Stomach (tissue), 9 donors: Measurements from ENCODE around the gene TPI1. TPM values are rescaled to one million over a fixed set of nuclear protein-coding genes. Genes with fewer than 3 reads are reported as not detected.
"Not testable (repeated sequence)": the region's sequence is repeated elsewhere in the genome, so short reads cannot be mapped to it uniquely, and the experiment has no call there.

Experiments used
- DNase-seq, 2 donors: peaks; one replicate each; pipeline versions ENCODE4 v3.0.0 to v3.0.0-alpha.2; 2013 to 2019
- H3K27ac ChIP-seq, 5 donors: fragments of 200-600 bp in 4 of 5; sonication (generic) in 4 of 5; one replicate each; pipeline ENCODE4 v1.5.1; 2013 to 2019; ENCODE audit warnings: mild to moderate bottlenecking in 1 of 5, moderate library complexity in 1 of 5
- H3K27me3 ChIP-seq, 3 donors: fragments of 200-600 bp; sonication (generic); one replicate each; pipeline ENCODE4 v1.5.1; 2017 to 2019; ENCODE audit warnings: mixed run types in 1 of 3
- H3K36me3 ChIP-seq, 4 donors: fragments of 200-600 bp; sonication (generic); 1 replicate in 3 of 4; 2 replicates in 1 of 4; pipeline ENCODE4 v1.5.1; 2016 to 2019
- H3K4me1 ChIP-seq, 4 donors: fragments of 200-600 bp; sonication (generic); one replicate each; pipeline ENCODE4 v1.5.1; 2016 to 2019
- H3K4me3 ChIP-seq, 4 donors: fragments of 200-600 bp; sonication (generic) in 3 of 4; one replicate each; pipeline ENCODE4 v1.5.1; 2016 to 2019; ENCODE audit warnings: mild to moderate bottlenecking in 1 of 4
- H3K9me3 ChIP-seq, 4 donors: fragments of 200-600 bp; sonication (generic); one replicate each; pipeline ENCODE4 v1.5.1; 2016 to 2019
- CTCF ChIP-seq, 7 experiments: fragments of 450-650 bp in 4 of 7; fragments of 200-600 bp in 3 of 7; sonication (generic) in 3 of 7; IDR thresholded peaks; one replicate each; pipeline ENCODE4 v1.5.1; 2016 to 2019; ENCODE audit warnings: antibody characterized with exemption in 7 of 7, control low read depth in 2 of 7, mild to moderate bottlenecking in 1 of 7
- EP300 ChIP-seq: sonication (generic); formaldehyde crosslinking; IDR thresholded peaks from one replicate; pipeline ENCODE4 v1.6.1; 2017; ENCODE audit warnings: antibody characterized with exemption
- POLR2A ChIP-seq, 4 donors: fragments of 450-650 bp; IDR thresholded peaks; one replicate each; pipeline ENCODE4 v1.6.1; 2016; ENCODE audit warnings: antibody characterized with exemption in 4 of 4, control low read depth in 2 of 4, mild to moderate bottlenecking in 1 of 4, moderate library complexity in 1 of 4
- POLR2AphosphoS5 ChIP-seq, 3 donors: sonication (generic); formaldehyde crosslinking; IDR thresholded peaks; one replicate each; pipeline ENCODE4 v1.6.1; 2016; ENCODE audit warnings: antibody characterized with exemption in 3 of 3
- WGBS, 5 donors: extraction: QIAGEN DNeasy Blood & Tissue Kit in 3 of 5; methylation state at CpG; one replicate each; pipeline versions ENCODE4 v1.1.5 to v1.1.7; 2013 to 2018; 5-methylcytosine and 5-hydroxymethylcytosine counted together
- intact Hi-C: fragments of 100-400 bp; cut with DNase I; formaldehyde crosslinking; loops from one replicate; pipeline ENCODE4 v1.15.1; 2023; ENCODE audit warnings: low total_unique reads
- polyA plus RNA-seq, 3 donors: library from polyadenylated mRNA; stranded (reverse); fragments of 200-250 nt; gene quantifications; one replicate each; pipeline ENCODE4 v1.2.3, GENCODE V29; 2013
- total RNA-seq, 5 donors: library from RNA; depleted of rRNA; stranded (reverse); fragments of >200 nt; gene quantifications; one replicate each; pipeline versions ENCODE4 v1.1.0 to v1.2.3, GENCODE V29; 2014 to 2016
- donor health status: healthy with polysubstance abuse.
- donor health status: Bipolar disorder and iron deficiency.
- donor health status: healthy.

Gene TPI1
- total and polyA plus RNA-seq, 8 donors: 131 to 526 (median 336) TPM

GRCh38 chr12:6903722-6904121 lies 36.4 kb downstream of the TPI1 start:
- Histone ChIP-seq H3K36me3 (peaks cover 0 to 13% (median 12%) of the 10 kb centered on the region in 4 donors), H3K9me3 (no peaks in the 10 kb centered on the region), H3K4me3 (no peak overlapping the region), H3K27ac (no peak overlapping the region), H3K27me3 (no peaks in the 10 kb centered on the region), H3K4me1 (peaks cover 11 to 31% (median 26%) of the 10 kb centered on the region in 4 donors)
- no peak for DNase-seq
- WGBS, 5 donors: 69 to 84% (median 80%) methylated on average over 1 of the region's 1 CpG
- no peak for TF ChIP-seq POLR2AphosphoS5 (IDR thresholded peaks at IDR 0.05)
- TF ChIP-seq POLR2A (IDR thresholded peaks at IDR 0.05): no peak
- no peak for TF ChIP-seq CTCF (IDR thresholded peaks at IDR 0.05)
- no peak for TF ChIP-seq EP300
- intact Hi-C loops: no loop called here

DNA sequence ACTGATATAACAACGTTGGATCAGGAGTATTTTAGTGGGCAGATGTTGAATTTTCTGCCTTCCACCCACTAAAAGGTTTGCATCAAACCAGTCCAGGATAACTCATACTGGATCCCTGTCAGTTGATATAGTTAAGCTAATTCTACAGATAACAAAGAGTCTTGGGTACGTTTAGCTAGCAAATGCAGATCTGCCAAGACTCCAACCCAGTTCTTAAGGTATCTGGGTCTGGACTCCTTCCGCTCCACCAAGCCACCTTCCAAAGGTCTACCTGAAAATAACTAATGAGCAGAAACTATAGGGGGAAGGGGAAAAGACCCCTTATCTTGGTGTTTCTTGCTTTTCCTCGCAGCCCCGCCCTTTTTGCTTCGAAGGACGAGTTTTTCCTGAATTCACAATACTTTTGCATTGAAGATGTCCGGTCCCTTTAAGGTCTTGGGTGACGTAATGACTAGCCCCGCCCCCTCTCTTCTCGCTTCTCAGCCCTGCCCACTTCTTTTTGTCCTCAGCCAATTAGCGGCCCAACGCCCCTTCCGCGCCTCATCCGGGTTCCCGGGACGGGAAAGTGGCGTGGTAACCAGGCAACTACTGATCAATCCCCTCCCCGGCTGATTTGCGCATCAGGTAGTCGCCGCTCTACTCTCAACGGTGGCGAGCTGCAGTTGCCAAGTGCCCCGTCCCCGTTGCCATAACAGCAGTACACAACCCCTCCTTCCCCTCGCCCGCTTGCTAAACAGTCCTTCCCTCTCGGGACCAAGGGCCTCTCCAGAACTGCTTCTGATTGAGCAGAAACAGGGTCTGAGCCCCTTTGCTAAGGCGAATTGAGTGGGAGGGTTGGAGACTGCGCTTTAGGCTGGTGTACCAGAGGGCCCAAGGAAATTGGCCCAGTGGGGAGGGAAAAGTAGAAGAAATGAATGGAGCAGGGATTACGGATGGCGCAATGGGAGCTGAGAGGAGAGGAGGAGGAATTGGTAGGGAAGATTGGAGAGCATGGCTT lies 37.2 kb downstream of the TPI1 start, which contains the start of gene LRRC23:
LRRC23 (plus strand) TSS at position 543 of the 997 bp plus-strand sequence. CDS start 812 bp downstream, outside the sequence.
- H3K27ac ChIP-seq: peak within 1 kb of the TSS; percentile 53 to 88 (median 86)
- intact Hi-C loops: no loop called here
- TF ChIP-seq POLR2AphosphoS5 (IDR thresholded peaks at IDR 0.05) (peak; percentile 68 to 88 (median 73)), EP300 (no peak), POLR2A (IDR thresholded peaks at IDR 0.05) (no peak), CTCF (IDR thresholded peaks at IDR 0.05) (no peak)
- WGBS, 5 donors: 3 to 4% (median 4%) methylated on average over 34 of the region's 34 CpGs
- peak; percentile 99 for DNase-seq
- peak within 1 kb of the TSS; percentile 61 to 82 (median 66) for H3K4me3 ChIP-seq
- no peaks in the 10 kb centered on the region for H3K27me3 ChIP-seq
- H3K9me3 ChIP-seq: no peaks in the 10 kb centered on the region
- peaks cover 11 to 24% (median 23%) of the 10 kb centered on the region in 4 donors for H3K4me1 ChIP-seq
- H3K36me3 ChIP-seq: peaks cover 0 to 13% (median 12%) of the 10 kb centered on the region in 4 donors

- no peak for DNase-seq
- intact Hi-C loops: no loop called here
- WGBS, 5 donors: 57 to 69% (median 65%) methylated on average over 5 of the region's 5 CpGs
- no peak for TF ChIP-seq EP300
- TF ChIP-seq POLR2AphosphoS5 (IDR thresholded peaks at IDR 0.05): no peak
- TF ChIP-seq CTCF (IDR thresholded peaks at IDR 0.05): no peak
- TF ChIP-seq POLR2A (IDR thresholded peaks at IDR 0.05): no peak
- no peaks in the 10 kb centered on the region for H3K9me3 ChIP-seq
- peak overlapping the region; percentile 61 to 82 (median 66) for H3K4me3 ChIP-seq
- H3K27ac ChIP-seq: peak overlapping the region; percentile 53 to 88 (median 86)
- peaks cover 11 to 17% (median 15%) of the 10 kb centered on the region in 4 donors for H3K4me1 ChIP-seq
- H3K27me3 ChIP-seq: no peaks in the 10 kb centered on the region
- H3K36me3 ChIP-seq: peaks cover 0 to 13% (median 12%) of the 10 kb centered on the region in 4 donors
These were observed 38.2 kb downstream of the TPI1 start for GRCh38 chr12:6905414-6906040.

DNA sequence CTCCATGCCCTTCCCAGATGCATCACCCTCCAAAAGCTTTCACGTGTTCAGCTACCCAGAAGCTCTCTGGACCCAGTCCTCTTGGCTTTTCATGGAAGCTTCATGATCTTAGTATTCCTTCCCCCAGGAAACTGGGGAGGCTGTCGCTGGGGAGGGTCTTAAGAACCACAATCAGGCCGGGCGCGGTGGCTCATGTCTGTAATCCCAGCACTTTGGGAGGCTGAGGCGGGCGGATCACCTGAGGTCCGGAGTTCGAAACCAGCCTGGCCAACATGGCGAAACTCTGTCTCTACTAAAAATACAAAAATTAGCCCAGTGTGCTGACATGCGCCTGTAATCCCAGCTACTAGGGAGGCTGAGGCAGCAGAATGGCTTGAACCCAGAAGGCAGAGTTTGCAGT lies 40.8 kb downstream of the TPI1 start:
- DNase-seq, H3K27ac ChIP-seq, H3K9me3 ChIP-seq, intact Hi-C loops, H3K27me3 ChIP-seq, H3K4me3 ChIP-seq: not testable (repeated sequence)
- WGBS, 5 donors: 91 to 98% (median 96%) methylated on average over 6 to 11 of the region's 11 CpGs
- Histone ChIP-seq H3K36me3 (peaks cover 0 to 13% (median 12%) of the 10 kb centered on the region in 4 donors), H3K4me1 (peaks cover 11 to 17% (median 15%) of the 10 kb centered on the region in 4 donors)
